GM10248 (cell line): Measurements from ENCODE around the gene DNAH2.
A peak's percentile ranks its signal among the peaks of the same experiment; 100 is the strongest.

ENCODE experiments used
- CTCF ChIA-PET: fragments of 300-600 bp; sonication (Branson Sonifier 250); formaldehyde crosslinking; extraction: SDS; loops from one replicate; lab custom pipeline; 2021; ENCODE audit warnings: antibody characterized with exemption; lab: Yijun Ruan, JAX
- POLR2A ChIA-PET: fragments of 350-650 bp; sonication (Branson Sonifier 250); formaldehyde crosslinking; extraction: SDS; loops from one replicate; lab custom pipeline; 2020; ENCODE audit warnings: antibody characterized with exemption; lab: Yijun Ruan, JAX
- DNase-seq: peaks from one replicate; pipeline ENCODE4 v3.0.0; 2012; ENCODE audit errors: extremely low spot score
- CTCF ChIP-seq: IDR thresholded peaks from 2 replicates; pipeline ENCODE4 v1.5.1; 2012; ENCODE audit warnings: mild to moderate bottlenecking, low read depth; ENCODE audit errors: extremely low read depth, missing control alignments, control extremely low read depth

Gene DNAH2

GRCh38 chr17:7843536-7844291 lies 126.2 kb downstream of the DNAH2 start:
- DNase-seq = peak; percentile 90
- TF ChIP-seq CTCF = no peak
- POLR2A ChIA-PET = interaction anchor here (1.7 kb wide), 1 partner anchor 13 kb away, joined by 6 read pairs; the partner anchor contains the start of gene NAA38
- CTCF ChIA-PET = interaction anchor here (1.2 to 1.8 kb wide), 2 partner anchors 10 to 13 kb away, joined by 3 to 8 read pairs; partner anchors contain the start of gene NAA38

DNA sequence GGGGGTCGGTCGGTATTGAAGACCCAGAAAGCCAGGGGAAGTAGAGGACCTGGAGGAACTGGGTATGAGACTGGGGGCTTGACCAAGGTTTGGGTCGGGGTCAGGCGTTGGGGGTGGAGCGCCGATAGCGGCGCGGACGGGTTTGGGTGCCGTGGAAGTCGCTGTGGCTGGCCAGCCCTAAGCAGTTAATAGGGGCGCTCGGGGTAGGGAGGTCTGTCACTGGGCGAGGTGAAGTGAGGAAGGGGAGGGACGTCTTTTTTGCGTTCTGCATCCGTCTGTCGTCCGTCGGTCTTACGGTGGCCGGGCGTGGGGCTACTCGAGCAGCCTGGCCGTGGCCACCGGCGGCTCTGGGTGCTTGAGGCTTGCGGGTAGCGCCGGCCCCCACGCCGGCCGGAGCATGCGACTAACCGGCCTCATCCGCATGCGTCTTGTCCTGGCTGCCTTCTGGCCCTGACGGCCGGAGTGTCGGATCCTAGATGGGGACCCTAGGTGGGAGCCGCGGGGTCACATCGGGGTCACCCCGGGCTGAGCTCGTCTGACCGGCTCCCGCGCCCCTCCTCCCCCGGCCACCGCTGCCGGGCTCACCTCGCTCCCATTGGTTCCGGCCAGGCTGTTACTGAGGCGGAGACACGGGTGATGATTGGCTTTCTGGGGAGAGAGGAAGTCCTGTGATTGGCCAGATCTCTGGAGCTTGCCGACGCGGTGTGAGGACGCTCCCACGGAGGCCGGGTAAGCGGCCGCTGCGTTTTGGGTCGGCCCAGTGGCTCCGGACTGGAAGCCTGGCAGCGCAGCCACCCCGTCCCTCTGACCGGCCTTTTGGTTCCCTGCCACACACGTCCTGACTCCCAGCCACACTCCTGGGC lies 127.0 kb downstream of the DNAH2 start:
- DNase-seq = peak; percentile 92
- ChIA-PET POLR2A (interaction anchor here (0.5 to 1.4 kb wide), 9 partner anchors 13 to 546 kb away, joined by 3 to 14 read pairs (median 3); partner anchors contain the start of genes ATP1B2, NAA38, POLR2A and RNF227), CTCF (interaction anchor here (0.7 to 2.1 kb wide), 10 partner anchors 9 to 145 kb away, joined by 3 to 19 read pairs (median 5); partner anchors contain the start of genes KDM6B and NAA38)
- TF ChIP-seq CTCF = no peak

- ChIA-PET CTCF (interaction anchor here (0.7 to 2.1 kb wide), 9 partner anchors 10 to 144 kb away, joined by 3 to 19 read pairs (median 5); partner anchors contain the start of genes KDM6B and NAA38), POLR2A (interaction anchor here (0.6 to 1.4 kb wide), 7 partner anchors 12 to 547 kb away, joined by 3 to 14 read pairs (median 3); partner anchors contain the start of genes ATP1B2, NAA38 and RNF227)
- no peak for DNase-seq
- TF ChIP-seq CTCF = no peak
These were observed 128.0 kb downstream of the DNAH2 start for GRCh38 chr17:7845359-7846062.

DNA sequence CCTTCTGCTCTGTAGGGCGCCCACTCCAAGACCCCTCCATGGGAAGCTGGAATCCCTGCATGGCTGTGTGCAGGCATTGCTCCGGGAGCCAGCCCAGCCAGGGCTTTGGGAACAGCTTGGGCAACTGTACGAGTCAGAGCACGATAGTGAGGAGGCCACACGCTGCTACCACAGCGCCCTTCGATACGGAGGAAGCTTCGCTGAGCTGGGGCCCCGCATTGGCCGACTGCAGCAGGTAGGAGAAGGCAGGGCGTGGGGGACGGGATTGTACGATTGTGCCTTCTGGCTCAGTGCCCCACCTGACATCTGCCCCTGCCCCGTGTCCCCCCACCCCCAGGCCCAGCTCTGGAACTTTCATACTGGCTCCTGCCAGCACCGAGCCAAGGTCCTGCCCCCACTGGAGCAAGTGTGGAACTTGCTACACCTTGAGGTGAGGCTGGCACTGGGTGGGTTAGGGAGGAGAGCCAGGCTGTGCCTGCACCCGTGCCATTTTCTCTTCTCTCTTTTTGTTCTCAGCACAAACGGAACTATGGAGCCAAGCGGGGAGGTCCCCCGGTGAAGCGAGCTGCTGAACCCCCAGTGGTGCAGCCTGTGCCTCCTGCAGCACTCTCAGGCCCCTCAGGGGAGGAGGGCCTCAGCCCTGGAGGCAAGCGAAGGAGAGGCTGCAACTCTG lies 128.7 kb downstream of the DNAH2 start:
- ChIA-PET CTCF (interaction anchor here (1.5 to 2.1 kb wide), 3 partner anchors 11 to 25 kb away, joined by 3 to 19 read pairs (median 4); partner anchors contain the start of gene KDM6B), POLR2A (interaction anchor here (1.3 kb wide), 1 partner anchor 11 kb away, joined by 3 read pairs; the partner anchor contains the start of gene NAA38)
- no peak for DNase-seq
- no peak for TF ChIP-seq CTCF

DNA sequence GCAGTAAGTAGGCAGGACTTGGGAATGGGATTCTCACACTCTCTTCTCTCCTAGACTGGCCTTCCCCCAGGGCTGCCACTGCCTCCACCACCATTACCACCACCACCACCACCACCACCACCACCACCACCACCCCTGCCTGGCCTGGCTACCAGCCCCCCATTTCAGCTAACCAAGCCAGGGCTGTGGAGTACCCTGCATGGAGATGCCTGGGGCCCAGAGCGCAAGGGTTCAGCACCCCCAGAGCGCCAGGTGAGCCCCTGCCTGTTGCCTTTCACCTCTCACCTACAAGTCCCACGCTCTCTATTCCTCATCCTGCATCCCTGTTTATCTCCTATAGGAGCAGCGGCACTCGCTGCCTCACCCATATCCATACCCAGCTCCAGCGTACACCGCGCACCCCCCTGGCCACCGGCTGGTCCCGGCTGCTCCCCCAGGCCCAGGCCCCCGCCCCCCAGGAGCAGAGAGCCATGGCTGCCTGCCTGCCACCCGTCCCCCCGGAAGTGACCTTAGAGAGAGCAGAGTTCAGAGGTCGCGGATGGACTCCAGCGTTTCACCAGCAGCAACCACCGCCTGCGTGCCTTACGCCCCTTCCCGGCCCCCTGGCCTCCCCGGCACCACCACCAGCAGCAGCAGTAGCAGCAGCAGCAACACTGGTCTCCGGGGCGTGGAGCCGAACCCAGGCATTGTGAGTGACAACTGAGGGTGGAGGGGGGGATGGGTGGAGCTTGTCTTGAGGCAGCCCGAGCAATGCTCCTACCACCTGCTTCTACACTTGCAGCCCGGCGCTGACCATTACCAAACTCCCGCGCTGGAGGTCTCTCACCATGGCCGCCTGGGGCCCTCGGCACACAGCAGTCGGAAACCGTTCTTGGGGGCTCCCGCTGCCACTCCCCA lies 129.5 kb downstream of the DNAH2 start:
- ChIA-PET CTCF (interaction anchor here (1.0 to 1.5 kb wide), 2 partner anchors 10 to 12 kb away, joined by 3 read pairs; partner anchors contain the start of gene NAA38), POLR2A (interaction anchor here (0.9 to 1.3 kb wide), 2 partner anchors 10 kb away, joined by 3 to 4 read pairs; partner anchors contain the start of gene NAA38)
- no peak for TF ChIP-seq CTCF
- no peak for DNase-seq
